ENCODE results near the gene ASB4.

DNA sequence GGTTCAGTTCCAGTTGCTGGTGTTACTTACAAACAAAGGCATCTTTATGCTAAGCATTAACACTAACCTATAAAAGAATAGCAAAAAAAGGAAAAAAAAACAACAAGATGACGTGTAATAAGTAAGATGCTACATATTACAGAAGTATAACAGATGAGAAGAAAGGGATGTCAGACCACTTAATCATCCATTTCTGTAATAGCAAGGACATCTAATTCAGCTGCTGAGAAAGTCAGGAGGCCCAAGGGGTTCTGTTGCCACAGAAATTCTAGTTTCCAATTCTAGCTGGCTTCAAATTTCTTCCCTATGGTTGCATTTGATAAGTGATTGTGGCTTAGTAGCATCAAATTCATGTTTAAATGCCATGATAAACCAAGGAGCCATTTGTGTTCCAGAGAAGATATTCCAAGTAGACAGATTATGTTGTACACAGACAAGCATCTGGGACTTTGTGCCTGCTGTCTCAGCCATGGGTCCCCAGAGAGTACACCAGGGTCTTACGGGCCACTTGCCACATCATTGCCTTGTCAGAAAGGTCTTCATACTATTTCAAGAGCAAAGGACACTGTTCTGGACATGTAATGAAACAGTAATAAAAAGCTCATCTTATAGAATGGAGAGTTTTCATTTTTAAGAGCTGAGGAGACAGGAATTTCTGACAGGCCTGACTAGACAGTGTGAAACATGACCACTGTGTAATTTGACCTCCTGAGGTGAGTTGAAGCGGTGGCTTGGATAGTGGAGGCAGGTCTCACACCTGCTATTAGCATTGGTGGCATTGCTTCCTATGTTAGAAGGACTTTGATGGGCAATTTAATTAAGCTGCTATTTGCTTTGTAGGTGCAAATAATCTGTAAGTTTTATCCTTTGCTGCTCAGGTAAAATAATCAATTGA is 4.2 kb upstream of the ASB4 start:
- TF ChIP-seq, protein P1, sequence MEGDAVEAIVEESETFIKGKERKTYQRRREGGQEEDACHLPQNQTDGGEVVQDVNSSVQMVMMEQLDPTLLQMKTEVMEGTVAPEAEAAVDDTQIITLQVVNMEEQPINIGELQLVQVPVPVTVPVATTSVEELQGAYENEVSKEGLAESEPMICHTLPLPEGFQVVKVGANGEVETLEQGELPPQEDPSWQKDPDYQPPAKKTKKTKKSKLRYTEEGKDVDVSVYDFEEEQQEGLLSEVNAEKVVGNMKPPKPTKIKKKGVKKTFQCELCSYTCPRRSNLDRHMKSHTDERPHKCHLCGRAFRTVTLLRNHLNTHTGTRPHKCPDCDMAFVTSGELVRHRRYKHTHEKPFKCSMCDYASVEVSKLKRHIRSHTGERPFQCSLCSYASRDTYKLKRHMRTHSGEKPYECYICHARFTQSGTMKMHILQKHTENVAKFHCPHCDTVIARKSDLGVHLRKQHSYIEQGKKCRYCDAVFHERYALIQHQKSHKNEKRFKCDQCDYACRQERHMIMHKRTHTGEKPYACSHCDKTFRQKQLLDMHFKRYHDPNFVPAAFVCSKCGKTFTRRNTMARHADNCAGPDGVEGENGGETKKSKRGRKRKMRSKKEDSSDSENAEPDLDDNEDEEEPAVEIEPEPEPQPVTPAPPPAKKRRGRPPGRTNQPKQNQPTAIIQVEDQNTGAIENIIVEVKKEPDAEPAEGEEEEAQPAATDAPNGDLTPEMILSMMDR (IDR thresholded peaks at IDR 0.05) = no peak
- no peak for TF ChIP-seq POLR2A (IDR thresholded peaks at IDR 0.05)

Measured in uterus (tissue), 2 donors.